GM23338 (cell line): ENCODE data around the gene IGLL5. TPM values are rescaled to one million over a fixed set of nuclear protein-coding genes. Genes with fewer than 3 reads are reported as not detected.

Experiments used
- ATAC-seq: fragments of 200-7000 bp; cut with Tn5 transposase; 3 replicates; pipeline ENCODE4 v1.9.1; 2020
- DNase-seq: peaks from one replicate; pipeline ENCODE4 v3.0.0-alpha.2; 2015; ENCODE audit warnings: low spot score
- H2AFZ ChIP-seq: fragments of 200-600 bp; sonication (generic); 2 replicates; pipeline ENCODE4 v1.8.0; 2016; ENCODE audit warnings: antibody characterized with exemption, mild to moderate bottlenecking, moderate library complexity
- H3F3A ChIP-seq: fragments of 200-600 bp; sonication (generic); replicated peaks from 2 replicates; pipeline ENCODE4 v1.8.0; 2017; ENCODE audit warnings: antibody characterized with exemption, mixed run types, low read depth
- H3K27ac ChIP-seq: fragments of 200-600 bp; sonication (generic); 2 replicates; pipeline ENCODE4 v1.6.1; 2016; ENCODE audit warnings: low read depth
- H3K27me3 ChIP-seq: fragments of 200-600 bp; sonication (generic); 2 replicates; pipeline ENCODE4 v1.8.0; 2016; ENCODE audit warnings: mild to moderate bottlenecking, mixed run types, moderate library complexity; ENCODE audit not compliant: insufficient read depth
- H3K36me3 ChIP-seq: fragments of 200-600 bp; sonication (generic); 2 replicates; pipeline ENCODE4 v1.8.0; 2016; ENCODE audit warnings: mild to moderate bottlenecking; ENCODE audit not compliant: insufficient read depth
- H3K4me1 ChIP-seq: fragments of 200-600 bp; sonication (generic); 2 replicates; pipeline ENCODE4 v1.8.0; 2016; ENCODE audit warnings: mild to moderate bottlenecking, moderate library complexity; ENCODE audit not compliant: insufficient read depth
- H3K4me2 ChIP-seq: fragments of 200-600 bp; sonication (generic); 2 replicates; pipeline ENCODE4 v1.7.1; 2017; ENCODE audit warnings: mixed run types
- H3K4me3 ChIP-seq: fragments of 200-600 bp; sonication (generic); 2 replicates; pipeline ENCODE4 v1.6.1; 2016; ENCODE audit warnings: mixed run types
- H3K79me2 ChIP-seq: fragments of 200-600 bp; sonication (generic); replicated peaks from 2 replicates; pipeline ENCODE4 v1.8.0; 2017; ENCODE audit warnings: mild to moderate bottlenecking; ENCODE audit not compliant: insufficient read depth
- H3K9me2 ChIP-seq: fragments of 200-600 bp; sonication (generic); 2 replicates; pipeline ENCODE4 v1.8.0; 2017; ENCODE audit not compliant: insufficient read depth
- H4K20me1 ChIP-seq: fragments of 200-600 bp; sonication (generic); replicated peaks from 2 replicates; pipeline ENCODE4 v1.8.0; 2017; ENCODE audit warnings: mild to moderate bottlenecking; ENCODE audit not compliant: insufficient read depth
- H3K27ac Mint-ChIP-seq: 2 replicates; pipeline ENCODE4 v1.8.0; 2020; ENCODE audit warnings: inconsistent platforms, mild to moderate bottlenecking, moderate library complexity, mixed read lengths
- H3K27me3 Mint-ChIP-seq: 3 replicates; pipeline ENCODE4 v1.8.0; 2022; ENCODE audit warnings: low read depth, mild to moderate bottlenecking, moderate library complexity, mixed read lengths, inconsistent platforms; ENCODE audit not compliant: insufficient read depth, poor library complexity
- H3K36me3 Mint-ChIP-seq: 3 replicates; pipeline ENCODE4 v1.8.0; 2021; ENCODE audit warnings: low read depth, mild to moderate bottlenecking, inconsistent platforms, moderate library complexity, mixed read lengths
- H3K4me1 Mint-ChIP-seq: 3 replicates; pipeline ENCODE4 v1.8.0; 2020; ENCODE audit warnings: mild to moderate bottlenecking, inconsistent platforms, mixed read lengths
- H3K4me3 Mint-ChIP-seq: 3 replicates; pipeline ENCODE4 v1.8.0; 2021; ENCODE audit warnings: moderate library complexity, mild to moderate bottlenecking, inconsistent platforms, mixed read lengths
- H3K9me3 Mint-ChIP-seq: 3 replicates; pipeline ENCODE4 v1.8.0; 2020; ENCODE audit warnings: moderate library complexity, mild to moderate bottlenecking, inconsistent platforms, mixed read lengths
- JUNB ChIP-seq: IDR thresholded peaks from one replicate; pipeline ENCODE4 v1.6.1; 2016; ENCODE audit warnings: antibody characterized with exemption; ENCODE audit not compliant: unreplicated experiment
- polyA plus RNA-seq: library from polyadenylated mRNA; unstranded; fragments of >200 nt; fragmentation: Nextera tagmentation; extraction: Ambion mirVana; gene quantifications from 2 replicates; pipeline ENCODE4 v1.2.1, GENCODE V29; 2016
- total RNA-seq: library from RNA; depleted of rRNA; stranded (reverse); fragments of >200 nt; shearing (Covaris generic); gene quantifications from 2 replicates; pipeline ENCODE4 v1.2.3, GENCODE V29; 2014
- TF ChIP-seq, protein P1 (sequence below): fragments of 250-450 bp; sonication (Bioruptor Pico); IDR thresholded peaks from 2 replicates; pipeline ENCODE4 v1.5.0; 2020; ENCODE audit warnings: mild to moderate bottlenecking, moderate library complexity
- TF ChIP-seq, protein P2 (sequence below): IDR thresholded peaks from one replicate; pipeline ENCODE4 v1.6.1; 2018; ENCODE audit warnings: antibody characterized with exemption; ENCODE audit not compliant: unreplicated experiment
- TF ChIP-seq, protein P3 (sequence below): IDR thresholded peaks from 2 replicates; pipeline ENCODE4 v1.6.1; 2016; ENCODE audit warnings: antibody characterized with exemption

IGLL5 gene
- total and polyA plus RNA-seq, 2 experiments from 2014 or later, result not detected

DNA sequence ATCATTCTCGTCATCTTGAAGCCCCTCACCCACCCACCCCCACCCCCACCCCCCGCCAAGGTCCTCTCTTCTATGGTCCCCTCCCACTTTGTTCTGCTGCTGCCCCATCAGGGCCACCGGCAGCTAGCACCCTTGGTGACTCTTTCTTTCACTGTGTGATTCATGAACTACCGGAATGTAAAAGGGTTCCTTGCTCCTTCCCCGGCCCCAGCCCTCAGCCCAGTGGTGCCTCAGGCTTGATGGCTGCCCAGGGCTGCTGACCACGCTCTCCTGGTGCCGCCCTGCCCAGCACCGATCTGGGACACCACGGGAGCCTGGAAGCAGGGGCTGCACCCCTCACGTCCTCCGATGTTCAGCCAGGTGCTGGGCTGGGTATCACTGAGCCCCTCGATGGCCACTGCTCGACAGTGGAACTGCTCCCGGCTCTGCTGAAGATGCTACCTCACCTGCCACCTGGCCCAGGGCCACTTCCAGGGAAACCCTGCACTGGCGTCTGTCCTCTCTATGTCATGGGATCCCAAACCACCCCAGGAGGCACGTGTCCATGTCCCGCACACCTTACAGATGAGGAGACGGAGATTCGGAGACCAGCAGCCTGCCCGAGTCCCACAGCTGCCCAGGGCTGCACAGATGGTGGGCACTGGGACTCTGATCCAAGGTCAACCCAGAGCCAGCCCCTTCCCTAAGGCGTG, 39.7 kb downstream of the IGLL5 start:
- peaks cover 35% of the 10 kb centered on the region for H3K27me3 Mint-ChIP-seq
- H3K27me3 ChIP-seq, result peaks cover 42% of the 10 kb centered on the region
- no peaks in the 10 kb centered on the region for H3K36me3 Mint-ChIP-seq
- no peaks in the 10 kb centered on the region for H3K36me3 ChIP-seq
- TF ChIP-seq, protein P1, sequence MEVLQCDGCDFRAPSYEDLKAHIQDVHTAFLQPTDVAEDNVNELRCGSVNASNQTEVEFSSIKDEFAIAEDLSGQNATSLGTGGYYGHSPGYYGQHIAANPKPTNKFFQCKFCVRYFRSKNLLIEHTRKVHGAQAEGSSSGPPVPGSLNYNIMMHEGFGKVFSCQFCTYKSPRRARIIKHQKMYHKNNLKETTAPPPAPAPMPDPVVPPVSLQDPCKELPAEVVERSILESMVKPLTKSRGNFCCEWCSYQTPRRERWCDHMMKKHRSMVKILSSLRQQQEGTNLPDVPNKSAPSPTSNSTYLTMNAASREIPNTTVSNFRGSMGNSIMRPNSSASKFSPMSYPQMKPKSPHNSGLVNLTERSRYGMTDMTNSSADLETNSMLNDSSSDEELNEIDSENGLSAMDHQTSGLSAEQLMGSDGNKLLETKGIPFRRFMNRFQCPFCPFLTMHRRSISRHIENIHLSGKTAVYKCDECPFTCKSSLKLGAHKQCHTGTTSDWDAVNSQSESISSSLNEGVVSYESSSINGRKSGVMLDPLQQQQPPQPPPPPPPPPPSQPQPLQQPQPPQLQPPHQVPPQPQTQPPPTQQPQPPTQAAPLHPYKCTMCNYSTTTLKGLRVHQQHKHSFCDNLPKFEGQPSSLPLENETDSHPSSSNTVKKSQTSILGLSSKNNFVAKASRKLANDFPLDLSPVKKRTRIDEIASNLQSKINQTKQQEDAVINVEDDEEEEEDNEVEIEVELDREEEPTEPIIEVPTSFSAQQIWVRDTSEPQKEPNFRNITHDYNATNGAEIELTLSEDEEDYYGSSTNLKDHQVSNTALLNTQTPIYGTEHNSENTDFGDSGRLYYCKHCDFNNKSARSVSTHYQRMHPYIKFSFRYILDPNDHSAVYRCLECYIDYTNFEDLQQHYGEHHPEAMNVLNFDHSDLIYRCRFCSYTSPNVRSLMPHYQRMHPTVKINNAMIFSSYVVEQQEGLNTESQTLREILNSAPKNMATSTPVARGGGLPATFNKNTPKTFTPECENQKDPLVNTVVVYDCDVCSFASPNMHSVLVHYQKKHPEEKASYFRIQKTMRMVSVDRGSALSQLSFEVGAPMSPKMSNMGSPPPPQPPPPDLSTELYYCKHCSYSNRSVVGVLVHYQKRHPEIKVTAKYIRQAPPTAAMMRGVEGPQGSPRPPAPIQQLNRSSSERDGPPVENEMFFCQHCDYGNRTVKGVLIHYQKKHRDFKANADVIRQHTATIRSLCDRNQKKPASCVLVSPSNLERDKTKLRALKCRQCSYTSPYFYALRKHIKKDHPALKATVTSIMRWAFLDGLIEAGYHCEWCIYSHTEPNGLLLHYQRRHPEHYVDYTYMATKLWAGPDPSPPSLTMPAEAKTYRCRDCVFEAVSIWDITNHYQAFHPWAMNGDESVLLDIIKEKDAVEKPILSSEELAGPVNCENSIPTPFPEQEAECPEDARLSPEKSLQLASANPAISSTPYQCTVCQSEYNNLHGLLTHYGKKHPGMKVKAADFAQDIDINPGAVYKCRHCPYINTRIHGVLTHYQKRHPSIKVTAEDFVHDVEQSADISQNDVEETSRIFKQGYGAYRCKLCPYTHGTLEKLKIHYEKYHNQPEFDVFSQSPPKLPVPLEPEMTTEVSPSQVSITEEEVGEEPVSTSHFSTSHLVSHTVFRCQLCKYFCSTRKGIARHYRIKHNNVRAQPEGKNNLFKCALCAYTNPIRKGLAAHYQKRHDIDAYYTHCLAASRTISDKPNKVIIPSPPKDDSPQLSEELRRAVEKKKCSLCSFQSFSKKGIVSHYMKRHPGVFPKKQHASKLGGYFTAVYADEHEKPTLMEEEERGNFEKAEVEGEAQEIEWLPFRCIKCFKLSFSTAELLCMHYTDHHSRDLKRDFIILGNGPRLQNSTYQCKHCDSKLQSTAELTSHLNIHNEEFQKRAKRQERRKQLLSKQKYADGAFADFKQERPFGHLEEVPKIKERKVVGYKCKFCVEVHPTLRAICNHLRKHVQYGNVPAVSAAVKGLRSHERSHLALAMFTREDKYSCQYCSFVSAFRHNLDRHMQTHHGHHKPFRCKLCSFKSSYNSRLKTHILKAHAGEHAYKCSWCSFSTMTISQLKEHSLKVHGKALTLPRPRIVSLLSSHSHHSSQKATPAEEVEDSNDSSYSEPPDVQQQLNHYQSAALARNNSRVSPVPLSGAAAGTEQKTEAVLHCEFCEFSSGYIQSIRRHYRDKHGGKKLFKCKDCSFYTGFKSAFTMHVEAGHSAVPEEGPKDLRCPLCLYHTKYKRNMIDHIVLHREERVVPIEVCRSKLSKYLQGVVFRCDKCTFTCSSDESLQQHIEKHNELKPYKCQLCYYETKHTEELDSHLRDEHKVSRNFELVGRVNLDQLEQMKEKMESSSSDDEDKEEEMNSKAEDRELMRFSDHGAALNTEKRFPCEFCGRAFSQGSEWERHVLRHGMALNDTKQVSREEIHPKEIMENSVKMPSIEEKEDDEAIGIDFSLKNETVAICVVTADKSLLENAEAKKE, result no peak
- no peak for TF ChIP-seq JUNB
- TF ChIP-seq, protein P2, sequence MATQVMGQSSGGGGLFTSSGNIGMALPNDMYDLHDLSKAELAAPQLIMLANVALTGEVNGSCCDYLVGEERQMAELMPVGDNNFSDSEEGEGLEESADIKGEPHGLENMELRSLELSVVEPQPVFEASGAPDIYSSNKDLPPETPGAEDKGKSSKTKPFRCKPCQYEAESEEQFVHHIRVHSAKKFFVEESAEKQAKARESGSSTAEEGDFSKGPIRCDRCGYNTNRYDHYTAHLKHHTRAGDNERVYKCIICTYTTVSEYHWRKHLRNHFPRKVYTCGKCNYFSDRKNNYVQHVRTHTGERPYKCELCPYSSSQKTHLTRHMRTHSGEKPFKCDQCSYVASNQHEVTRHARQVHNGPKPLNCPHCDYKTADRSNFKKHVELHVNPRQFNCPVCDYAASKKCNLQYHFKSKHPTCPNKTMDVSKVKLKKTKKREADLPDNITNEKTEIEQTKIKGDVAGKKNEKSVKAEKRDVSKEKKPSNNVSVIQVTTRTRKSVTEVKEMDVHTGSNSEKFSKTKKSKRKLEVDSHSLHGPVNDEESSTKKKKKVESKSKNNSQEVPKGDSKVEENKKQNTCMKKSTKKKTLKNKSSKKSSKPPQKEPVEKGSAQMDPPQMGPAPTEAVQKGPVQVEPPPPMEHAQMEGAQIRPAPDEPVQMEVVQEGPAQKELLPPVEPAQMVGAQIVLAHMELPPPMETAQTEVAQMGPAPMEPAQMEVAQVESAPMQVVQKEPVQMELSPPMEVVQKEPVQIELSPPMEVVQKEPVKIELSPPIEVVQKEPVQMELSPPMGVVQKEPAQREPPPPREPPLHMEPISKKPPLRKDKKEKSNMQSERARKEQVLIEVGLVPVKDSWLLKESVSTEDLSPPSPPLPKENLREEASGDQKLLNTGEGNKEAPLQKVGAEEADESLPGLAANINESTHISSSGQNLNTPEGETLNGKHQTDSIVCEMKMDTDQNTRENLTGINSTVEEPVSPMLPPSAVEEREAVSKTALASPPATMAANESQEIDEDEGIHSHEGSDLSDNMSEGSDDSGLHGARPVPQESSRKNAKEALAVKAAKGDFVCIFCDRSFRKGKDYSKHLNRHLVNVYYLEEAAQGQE, result no peak
- TF ChIP-seq, protein P3, sequence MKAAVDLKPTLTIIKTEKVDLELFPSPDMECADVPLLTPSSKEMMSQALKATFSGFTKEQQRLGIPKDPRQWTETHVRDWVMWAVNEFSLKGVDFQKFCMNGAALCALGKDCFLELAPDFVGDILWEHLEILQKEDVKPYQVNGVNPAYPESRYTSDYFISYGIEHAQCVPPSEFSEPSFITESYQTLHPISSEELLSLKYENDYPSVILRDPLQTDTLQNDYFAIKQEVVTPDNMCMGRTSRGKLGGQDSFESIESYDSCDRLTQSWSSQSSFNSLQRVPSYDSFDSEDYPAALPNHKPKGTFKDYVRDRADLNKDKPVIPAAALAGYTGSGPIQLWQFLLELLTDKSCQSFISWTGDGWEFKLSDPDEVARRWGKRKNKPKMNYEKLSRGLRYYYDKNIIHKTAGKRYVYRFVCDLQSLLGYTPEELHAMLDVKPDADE, result no peak
- H4K20me1 ChIP-seq, result no peaks in the 10 kb centered on the region
- no peak overlapping the region for H3K4me3 Mint-ChIP-seq
- 0 out of 2 replicates have a peak, but pooled peaks cover 6% of the 10 kb centered on the region for H3K4me1 ChIP-seq
- no peak overlapping the region for H3K27ac Mint-ChIP-seq
- H3K4me1 Mint-ChIP-seq, result peaks cover 18% of the 10 kb centered on the region
- H3K4me3 ChIP-seq, result no peak overlapping the region
- no peak overlapping the region for H3K4me2 ChIP-seq
- H3F3A ChIP-seq, result no peaks in the 10 kb centered on the region
- DNase-seq, result no peak
- H2AFZ ChIP-seq, result no peak overlapping the region
- no peak overlapping the region for H3K27ac ChIP-seq
- H3K79me2 ChIP-seq, result no peaks in the 10 kb centered on the region
- ATAC-seq, result no peak
- no peaks in the 10 kb centered on the region for H3K9me2 ChIP-seq
- no peaks in the 10 kb centered on the region for H3K9me3 Mint-ChIP-seq
